Fibroblast of lung (primary cell): ENCODE measurements around the gene CD48. TPM values are rescaled to one million over a fixed set of nuclear protein-coding genes. Genes with fewer than 3 reads are reported as not detected.

Experiments
- DNase-seq, 2 donors: peaks; one replicate each; pipeline versions ENCODE4 v3.0.0 to v3.0.0-alpha.2; 2010; ENCODE audit warnings: low read depth in 2 of 2
- H2AFZ ChIP-seq: 2 replicates; pipeline ENCODE4 v1.5.1; 2012; ENCODE audit warnings: low read length, control low read depth, inconsistent platforms
- H3K27ac ChIP-seq: 2 replicates; pipeline ENCODE4 v1.5.1; 2011; ENCODE audit warnings: low read length, control low read depth; ENCODE audit not compliant: insufficient read depth
- H3K27me3 ChIP-seq: 2 replicates; pipeline ENCODE4 v1.5.1; 2011; ENCODE audit warnings: mild to moderate bottlenecking, low read length; ENCODE audit not compliant: control insufficient read depth, insufficient read depth
- H3K36me3 ChIP-seq: 2 replicates; pipeline ENCODE4 v1.5.1; 2011; ENCODE audit warnings: low read length; ENCODE audit not compliant: control insufficient read depth, insufficient read depth
- H3K4me1 ChIP-seq: 2 replicates; pipeline ENCODE4 v1.5.1; 2011; ENCODE audit warnings: low read length; ENCODE audit not compliant: control insufficient read depth, insufficient read depth; ENCODE audit errors: extremely low read depth
- H3K4me2 ChIP-seq: 2 replicates; pipeline ENCODE4 v1.5.1; 2011; ENCODE audit warnings: low read length, control low read depth; ENCODE audit not compliant: insufficient read depth; ENCODE audit errors: extremely low read depth
- H3K4me3 ChIP-seq, 4 experiments: fragments of 200-600 bp in 1 of 4; sonication (generic) in 1 of 4; replicated peaks in 1 of 4; 2 replicates each; pipeline ENCODE4 v1.5.1; 2011 to 2016; ENCODE audit warnings: low read length in 4 of 4, low read depth in 3 of 4, mild to moderate bottlenecking in 3 of 4, control low read depth in 2 of 4, inconsistent platforms in 1 of 4, mixed read lengths in 1 of 4; ENCODE audit not compliant: insufficient read depth in 1 of 4; ENCODE audit errors: control extremely low read depth in 1 of 4
- H3K79me2 ChIP-seq: 2 replicates; pipeline ENCODE4 v1.5.1; 2012; ENCODE audit warnings: mild to moderate bottlenecking, low read length, inconsistent platforms; ENCODE audit not compliant: control insufficient read depth, insufficient read depth
- H3K9ac ChIP-seq: 2 replicates; pipeline ENCODE4 v1.5.1; 2011; ENCODE audit warnings: mild to moderate bottlenecking, low read length, control low read depth; ENCODE audit not compliant: insufficient read depth
- H3K9me3 ChIP-seq: 2 replicates; pipeline ENCODE4 v1.5.1; 2012; ENCODE audit warnings: low read depth, low read length; ENCODE audit not compliant: control insufficient read depth, insufficient read depth
- H4K20me1 ChIP-seq: 2 replicates; pipeline ENCODE4 v1.5.1; 2011; ENCODE audit warnings: low read length; ENCODE audit not compliant: control insufficient read depth, insufficient read depth; ENCODE audit errors: extremely low read depth
- CTCF ChIP-seq, 2 donors: IDR thresholded peaks in 1 of 2; conservative IDR thresholded peaks in 1 of 2; 1 replicate in 1 of 2; 2 replicates in 1 of 2; pipeline ENCODE4 v1.5.1; 2011 to 2012; ENCODE audit warnings: low read length in 2 of 2, control low read depth in 1 of 2, inconsistent platforms in 1 of 2, low read depth in 1 of 2, mild to moderate bottlenecking in 1 of 2
- EZH2 ChIP-seq: IDR thresholded peaks from 2 replicates; pipeline ENCODE4 v1.5.1; 2012; ENCODE audit warnings: low read length, control low read depth, mild to moderate bottlenecking; ENCODE audit errors: missing control alignments
- polyA minus RNA-seq: library from RNA; depleted of rRNA, polyadenylated mRNA; stranded (reverse); fragments of >200 nt; gene quantifications from 2 replicates; pipeline ENCODE4 v1.2.3, GENCODE V29; 2011; ENCODE audit warnings: low replicate concordance
- polyA plus RNA-seq, 2 donors: library from polyadenylated mRNA; depleted of rRNA in 1 of 2; stranded (reverse) in 1 of 2; unstranded in 1 of 2; fragments of >200 nt; gene quantifications; 2 replicates each; pipeline ENCODE4 v1.2.1, GENCODE V29; 2011 to 2012; ENCODE audit warnings: missing spikeins in 1 of 2
- total RNA-seq: library from RNA; depleted of rRNA; stranded (reverse); fragments of >200 nt; gene quantifications from 2 replicates; pipeline ENCODE4 v1.2.1, GENCODE V29; 2014

The CD48 gene
- total RNA-seq (under 0.01 TPM in 1 of 2 replicates, not detected in the other), polyA plus RNA-seq (0.03 TPM in 1 of 2 replicates, not detected in the other), polyA minus RNA-seq (0.75 TPM in 1 of 2 replicates, not detected in the other)
- not detected in 2 replicates for polyA plus RNA-seq (2012)

GRCh38 chr1:160711602-160712311 is at the start of gene CD48:
Gene CD48 (minus strand): TSS chr1:160711822. CDS start chr1:160711763, 59 bp downstream.
- DNase-seq, result no peak
- Histone ChIP-seq H3K4me2 (no peak within 1 kb of the TSS), H3K4me3 (no peak within 1 kb of the TSS), H3K9me3 (no peaks in the 10 kb centered on the region), H3K79me2 (no peaks in the 10 kb centered on the region), H2AFZ (no peak within 1 kb of the TSS), H4K20me1 (no peaks in the 10 kb centered on the region), H3K4me1 (no peaks in the 10 kb centered on the region), H3K27ac (no peak within 1 kb of the TSS), H3K36me3 (no peaks in the 10 kb centered on the region), H3K9ac (no peak within 1 kb of the TSS), H3K27me3 (no peaks in the 10 kb centered on the region)
- no peak for TF ChIP-seq CTCF (conservative IDR thresholded peaks at IDR 0.05 in 1 of 2, IDR thresholded peaks at IDR 0.05 in 1 of 2; ENCODE audit: low read depth in 1 of 2, low read length in 2 of 2)
- no peak for TF ChIP-seq EZH2

GRCh38 chr1:160761046-160761445 is 49.4 kb upstream of the CD48 start:
- H3K4me1 ChIP-seq, result no peaks in the 10 kb centered on the region
- H3K27me3 ChIP-seq, result no peaks in the 10 kb centered on the region
- no peak overlapping the region for H3K4me2 ChIP-seq
- no peak overlapping the region for H3K27ac ChIP-seq
- H3K9ac ChIP-seq, result no peak overlapping the region
- DNase-seq, result no peak
- no peak for TF ChIP-seq CTCF (conservative IDR thresholded peaks at IDR 0.05 in 1 of 2, IDR thresholded peaks at IDR 0.05 in 1 of 2; ENCODE audit: low read depth in 1 of 2, low read length in 2 of 2)
- TF ChIP-seq EZH2, result no peak
- no peaks in the 10 kb centered on the region for H3K79me2 ChIP-seq
- no peak overlapping the region for H2AFZ ChIP-seq
- no peaks in the 10 kb centered on the region for H4K20me1 ChIP-seq
- no peaks in the 10 kb centered on the region for H3K9me3 ChIP-seq
- no peaks in the 10 kb centered on the region for H3K36me3 ChIP-seq
- no peak overlapping the region for H3K4me3 ChIP-seq

- no peak overlapping the region for H2AFZ ChIP-seq
- no peaks in the 10 kb centered on the region for H3K27me3 ChIP-seq
- H3K4me2 ChIP-seq, result no peak overlapping the region
- H3K79me2 ChIP-seq, result no peaks in the 10 kb centered on the region
- no peak overlapping the region for H3K9ac ChIP-seq
- no peaks in the 10 kb centered on the region for H3K4me1 ChIP-seq
- no peak overlapping the region for H3K4me3 ChIP-seq
- no peak for TF ChIP-seq CTCF (conservative IDR thresholded peaks at IDR 0.05 in 1 of 2, IDR thresholded peaks at IDR 0.05 in 1 of 2; ENCODE audit: low read depth in 1 of 2, low read length in 2 of 2)
- no peak for TF ChIP-seq EZH2
- DNase-seq, result no peak
- H4K20me1 ChIP-seq, result no peaks in the 10 kb centered on the region
- no peaks in the 10 kb centered on the region for H3K36me3 ChIP-seq
- no peaks in the 10 kb centered on the region for H3K9me3 ChIP-seq
- no peak overlapping the region for H3K27ac ChIP-seq
Observed at GRCh38 chr1:160759740-160760139, 48.1 kb upstream of the CD48 start.
